ENCODE results near the gene TTPAL. TPM values are rescaled to one million over a fixed set of nuclear protein-coding genes. Genes with fewer than 3 reads are reported as not detected.

Gene TTPAL
- total RNA-seq, 1 experiment from 2014 or later: 20.4 TPM

DNA sequence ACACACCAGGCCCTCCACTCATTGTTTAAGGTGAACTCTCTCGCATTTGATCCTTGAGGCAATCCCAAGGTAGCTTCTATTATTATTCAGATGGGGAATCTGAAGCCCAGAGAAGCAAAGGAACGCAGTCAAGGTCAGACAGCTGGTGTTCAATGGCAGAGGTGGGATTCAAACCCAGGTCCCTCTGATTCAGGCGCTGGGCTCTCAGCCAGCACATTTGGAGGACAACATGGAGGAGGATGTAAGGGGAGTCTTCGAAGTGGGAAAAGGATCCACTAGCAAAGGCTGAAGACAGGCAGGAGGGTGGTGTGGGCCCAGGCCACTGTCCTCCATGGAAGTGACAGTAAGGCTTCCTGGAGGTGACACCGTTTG lies 13.9 kb upstream of the TTPAL start:
- ATAC-seq: no peak
- Histone ChIP-seq H3K9me2 (ENCODE audit: insufficient read depth) (no peaks in the 10 kb centered on the region), H4K20me1 (ENCODE audit: insufficient read depth) (no peaks in the 10 kb centered on the region), H3K27me3 (ENCODE audit: insufficient read depth, low read length) (no peaks in the 10 kb centered on the region), H3K36me3 (ENCODE audit: control insufficient read depth in 1 of 2, insufficient read depth in 2 of 2, low read length in 2 of 2) (no peaks in the 10 kb centered on the region), H3K79me2 (ENCODE audit: insufficient read depth, low read length) (no peaks in the 10 kb centered on the region), H3K27ac (ENCODE audit: low read depth, low read length) (no peak overlapping the region), H3K9me3 (ENCODE audit: control insufficient read depth in 1 of 2, insufficient read depth in 1 of 2, low read depth in 1 of 2, low read length in 2 of 2) (no peaks in the 10 kb centered on the region), H3K9ac (ENCODE audit: low read length) (no peak overlapping the region), H3K4me2 (ENCODE audit: low read length) (no peak overlapping the region), H3K4me3 (replicated peaks in 1 of 2; ENCODE audit: low read depth in 1 of 2, low read length in 2 of 2) (no peak overlapping the region), H3K4me1 (ENCODE audit: control insufficient read depth in 1 of 2, insufficient read depth in 2 of 2, low read length in 2 of 2) (peaks cover 0 to 8% of the 10 kb centered on the region in 2 experiments; a peak in 1 of 4 replicates), H2AFZ (ENCODE audit: low read depth, low read length, poor library complexity, severe bottlenecking) (no peak overlapping the region)
- TF ChIP-seq, protein P1, sequence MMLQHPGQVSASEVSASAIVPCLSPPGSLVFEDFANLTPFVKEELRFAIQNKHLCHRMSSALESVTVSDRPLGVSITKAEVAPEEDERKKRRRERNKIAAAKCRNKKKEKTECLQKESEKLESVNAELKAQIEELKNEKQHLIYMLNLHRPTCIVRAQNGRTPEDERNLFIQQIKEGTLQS (IDR thresholded peaks at IDR 0.05): no peak
- TF ChIP-seq SRF (IDR thresholded peaks at IDR 0.05; ENCODE audit: low read depth) (no peak), CBX3 (IDR thresholded peaks at IDR 0.05; ENCODE audit: low read depth) (no peak), REST (IDR thresholded peaks at IDR 0.05; ENCODE audit: low read depth) (no peak), YY1 (IDR thresholded peaks at IDR 0.05; ENCODE audit: extremely low read depth, insufficient replicate concordance, low read depth, low read length) (no peak), ZNF274 (IDR thresholded peaks at IDR 0.05; ENCODE audit: low read depth, low read length) (no peak), ELF1 (IDR thresholded peaks at IDR 0.05; ENCODE audit: borderline replicate concordance, low read depth) (no peak), EGR1 (IDR thresholded peaks at IDR 0.05; ENCODE audit: low read depth) (no peak), RAD21 (IDR thresholded peaks at IDR 0.05; ENCODE audit: low read depth) (no peak), POLR2A (IDR thresholded peaks at IDR 0.05; ENCODE audit: borderline replicate concordance, extremely low read depth, insufficient read depth, insufficient read length) (no peak), SP1 (IDR thresholded peaks at IDR 0.05; ENCODE audit: low read depth) (no peak), FOSL1 (IDR thresholded peaks at IDR 0.05; ENCODE audit: low read depth) (no peak), SIN3A (IDR thresholded peaks at IDR 0.05; ENCODE audit: low read depth) (no peak), CTCF (IDR thresholded peaks at IDR 0.05 in 2 of 3, conservative IDR thresholded peaks at IDR 0.05 in 1 of 3; ENCODE audit: borderline replicate concordance in 1 of 3, insufficient read depth in 1 of 3, low read depth in 2 of 3, low read length in 2 of 3) (no peak), EZH2phosphoT487 (IDR thresholded peaks at IDR 0.05; ENCODE audit: borderline replicate concordance) (no peak), ZFX (IDR thresholded peaks at IDR 0.05) (no peak), CEBPB (IDR thresholded peaks at IDR 0.05; ENCODE audit: low read depth) (no peak), EZH2 (IDR thresholded peaks at IDR 0.05) (no peak)
- TF ChIP-seq, protein P2, sequence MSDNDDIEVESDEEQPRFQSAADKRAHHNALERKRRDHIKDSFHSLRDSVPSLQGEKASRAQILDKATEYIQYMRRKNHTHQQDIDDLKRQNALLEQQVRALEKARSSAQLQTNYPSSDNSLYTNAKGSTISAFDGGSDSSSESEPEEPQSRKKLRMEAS (IDR thresholded peaks at IDR 0.05): no peak
- ChIA-PET CTCF (interaction anchor here (0.6 to 1.2 kb wide), 7 partner anchors 29 to 246 kb away, joined by 3 to 10 read pairs (median 3); no protein-coding TSS in a partner anchor), RAD21 (ENCODE audit: low non-redundant PET in 1 of 2, low total read pairs in 2 of 2, uncharacterized antibody in 2 of 2, unreplicated experiment in 2 of 2) (interaction anchor here in 1 of 2 experiments (0.7 kb wide), 1 partner anchor 405 kb away, joined by 3 read pairs; no protein-coding TSS in a partner anchor), POLR2A (no interaction called here)
- DNase-seq (ENCODE audit: low read depth, low spot score): no peak
- no TSS peak for BruUV-seq (replicated peaks)
- intact Hi-C loops (cut with micrococcal nuclease): loop anchor here (1.0 to 10.0 kb wide), 4 partner anchors 73 to 344 kb away; partner anchors contain the start of gene FITM2

Data from HCT116 (cell line).